HG03520 (cell line): ENCODE data around the gene FOXK1.
A peak's percentile ranks its signal among the peaks of the same experiment; 100 is the strongest.
"Not testable (repeated sequence)": the region's sequence is repeated elsewhere in the genome, so short reads cannot be mapped to it uniquely, and the experiment has no call there.

Experiments used
- ATAC-seq: cut with Tn5 transposase; IDR thresholded peaks from one replicate; pipeline ENCODE4 v1.9.1; 2021; ENCODE audit warnings: mild to moderate bottlenecking, moderate library complexity; ENCODE audit not compliant: unreplicated experiment

The FOXK1 gene

DNA sequence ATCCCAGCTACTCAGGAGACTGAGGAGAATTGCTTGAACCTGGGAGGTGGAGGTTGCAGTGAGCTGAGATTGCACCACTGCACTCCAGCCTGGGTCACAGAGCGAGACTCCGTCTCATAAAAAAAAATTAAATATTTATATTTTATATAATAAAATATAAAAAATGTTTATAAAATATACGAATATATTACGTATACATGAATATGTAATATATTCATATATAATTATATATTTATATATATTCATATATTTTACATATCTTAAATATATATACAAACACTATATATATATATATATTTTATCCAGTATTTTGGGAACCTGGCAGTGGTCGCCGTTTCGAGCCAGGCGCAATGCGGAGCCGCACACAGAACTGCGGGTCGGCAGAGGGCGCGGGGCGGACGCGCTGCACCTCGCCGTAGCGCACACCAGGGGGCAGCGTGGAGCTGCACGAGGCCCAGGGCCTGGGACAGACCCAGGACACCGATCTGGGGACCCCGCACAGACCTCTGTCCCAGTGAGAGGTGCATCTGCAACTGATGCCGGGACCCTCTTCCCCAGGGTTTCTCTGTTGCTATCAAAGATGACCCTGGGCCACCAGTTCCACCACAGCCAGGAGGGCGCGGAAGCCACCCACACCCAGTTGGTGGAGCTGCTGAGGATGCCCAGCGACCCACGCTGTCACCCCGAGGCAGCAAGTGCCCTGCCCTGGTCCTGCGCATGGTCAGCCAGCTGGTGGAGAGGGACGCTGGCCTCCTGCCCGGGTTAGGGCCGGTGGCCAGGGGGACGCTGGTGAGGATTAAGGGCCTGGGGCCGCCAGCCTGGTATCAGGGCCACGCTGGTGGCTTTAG, 116.0 kb downstream of the FOXK1 start:
- ATAC-seq = peak; percentile 69

DNA sequence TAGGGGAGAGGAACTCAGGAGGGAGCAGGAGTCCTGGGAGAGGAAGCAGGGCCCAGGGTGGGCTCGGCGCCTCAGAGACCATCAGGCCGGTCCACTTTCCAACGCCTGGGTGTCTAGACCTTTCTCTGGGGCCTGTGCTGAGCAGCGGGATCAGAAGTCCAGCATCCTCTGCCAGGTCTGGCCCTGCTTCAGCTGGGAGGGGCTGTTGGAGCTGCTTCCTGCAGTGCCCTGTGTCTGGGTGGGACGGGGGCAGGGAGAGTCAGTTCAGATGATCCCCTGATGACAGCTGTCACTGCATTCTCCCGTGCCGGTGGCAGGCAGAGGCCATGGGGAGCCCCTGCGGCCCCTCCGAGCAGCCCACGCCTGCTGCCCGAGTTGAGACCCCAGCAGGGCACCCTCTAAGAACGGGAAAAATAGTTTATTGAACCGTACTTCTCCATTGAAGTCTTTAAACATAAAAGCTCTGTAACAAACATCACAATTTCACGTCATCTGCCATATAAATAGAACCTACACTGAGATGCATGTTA, 116.7 kb downstream of the FOXK1 start:
- ATAC-seq = no peak

DNA sequence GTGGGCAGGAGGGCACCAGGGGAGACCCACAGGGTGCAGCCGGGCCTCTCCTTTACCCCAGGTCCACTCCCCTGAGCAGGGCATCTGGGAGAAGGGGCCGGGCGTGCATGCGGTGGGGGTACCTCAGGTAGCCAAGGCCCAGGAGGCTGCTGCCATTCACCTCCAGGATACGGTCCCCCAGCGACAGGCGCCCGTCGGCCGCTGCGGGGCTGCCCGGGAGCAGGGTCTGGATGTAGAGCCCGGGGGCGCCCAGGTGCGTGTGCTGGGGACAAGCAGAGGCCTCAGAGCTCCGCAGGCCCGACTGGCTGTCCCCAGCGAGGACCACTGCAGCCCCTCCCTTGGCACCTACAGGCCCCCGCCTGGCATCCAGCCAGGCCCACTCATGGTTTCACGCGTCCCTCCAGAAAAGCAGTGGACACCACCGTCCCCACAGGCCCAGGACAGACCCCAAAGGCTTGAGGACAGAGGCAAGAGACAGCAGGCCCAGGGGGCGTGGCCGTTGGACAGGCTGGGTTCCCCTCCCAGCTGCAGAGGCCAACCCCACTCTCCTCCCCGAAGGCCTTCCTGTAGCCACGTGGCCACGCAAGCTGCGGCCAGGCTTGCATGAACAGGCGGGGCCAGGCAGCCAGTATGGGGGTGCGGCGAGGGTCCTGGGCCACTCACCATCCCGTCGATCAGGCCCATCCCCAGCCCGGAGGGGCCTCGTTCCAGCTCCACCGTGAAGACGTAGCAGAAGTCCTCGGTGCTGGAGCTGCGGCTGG, 117.6 kb downstream of the FOXK1 start:
- ATAC-seq = no peak

DNA sequence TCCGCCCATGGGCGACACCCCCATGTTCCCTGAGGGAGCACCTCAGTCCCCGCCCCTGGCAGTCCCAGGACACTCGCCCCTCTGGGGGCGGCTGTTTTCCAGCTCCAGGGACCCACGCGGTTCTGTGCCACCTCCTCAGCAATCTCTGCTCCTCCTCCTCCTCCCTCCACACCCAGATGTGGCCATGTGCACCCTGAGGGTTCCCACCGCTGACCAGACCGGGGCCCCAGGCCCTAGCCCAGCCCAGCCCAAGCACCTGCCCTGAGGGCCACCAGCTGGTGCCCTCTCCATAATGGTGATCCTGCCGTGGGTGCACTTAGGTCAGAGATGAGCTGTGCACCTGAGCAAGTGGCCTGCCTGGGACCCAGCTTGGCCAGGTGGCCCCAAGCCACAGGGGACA, 118.4 kb downstream of the FOXK1 start:
- ATAC-seq = no peak

DNA sequence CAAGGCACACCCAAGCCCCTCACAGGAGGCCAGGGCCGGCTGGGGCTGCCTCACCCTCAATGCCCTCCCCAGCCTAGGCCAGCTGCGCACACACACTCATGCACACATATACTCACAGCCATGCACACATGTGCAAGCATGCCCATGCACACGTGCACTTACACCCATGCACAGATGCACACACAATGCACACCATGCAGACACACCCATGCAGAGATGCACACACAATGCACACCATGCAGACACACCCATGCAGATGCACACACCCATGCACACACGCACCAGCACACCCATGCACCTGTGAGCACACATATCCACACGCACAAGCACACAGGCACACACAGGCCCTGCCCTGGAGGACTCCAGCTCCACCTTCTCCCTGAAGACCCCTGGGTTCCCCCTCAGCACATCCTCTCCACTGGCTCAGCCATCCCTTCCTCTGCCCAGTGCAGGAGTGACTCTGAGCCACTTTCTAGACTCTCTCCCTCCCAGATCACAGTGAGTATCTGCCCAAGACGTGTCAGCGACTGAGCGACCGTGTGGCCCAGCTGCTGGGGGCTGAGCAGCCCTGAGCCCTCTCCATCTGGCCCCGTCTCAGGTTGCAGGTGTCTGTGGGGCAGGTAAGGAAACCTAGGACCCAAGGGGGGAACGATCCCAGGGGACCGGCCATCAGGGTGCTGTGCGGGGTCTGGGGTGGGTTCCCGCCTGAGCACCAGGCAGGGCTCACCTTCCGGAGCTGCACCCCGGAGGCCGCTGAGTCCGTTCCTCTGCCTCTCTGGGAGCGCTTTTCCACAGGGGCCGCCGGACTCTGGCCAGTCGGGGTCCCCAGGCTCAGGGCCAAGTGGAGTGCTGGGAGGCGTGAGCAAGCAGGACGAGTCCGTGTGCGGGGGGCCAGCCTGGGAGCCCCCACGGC, 119.1 kb downstream of the FOXK1 start:
- ATAC-seq = no peak

DNA sequence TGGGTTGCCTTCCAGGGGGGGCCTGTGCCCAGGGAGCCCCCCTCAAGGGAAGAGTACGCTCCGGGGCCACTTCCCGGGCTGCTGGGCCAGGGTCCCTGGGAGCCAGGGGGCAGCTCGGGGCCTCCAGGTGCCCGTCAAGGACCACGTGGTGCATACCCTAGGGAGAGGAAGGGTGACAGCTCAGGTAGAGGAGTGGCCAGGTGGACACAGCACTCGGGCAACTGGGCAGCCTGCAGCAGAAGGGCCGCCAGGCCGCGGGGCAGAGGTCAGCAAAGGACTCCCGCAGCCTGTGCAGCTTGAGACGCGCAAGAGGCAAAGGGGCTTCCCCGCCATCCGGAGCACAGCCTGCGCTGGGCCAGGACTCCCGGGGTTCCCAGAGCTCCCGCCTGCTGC, 119.7 kb downstream of the FOXK1 start:
- no peak for ATAC-seq

DNA sequence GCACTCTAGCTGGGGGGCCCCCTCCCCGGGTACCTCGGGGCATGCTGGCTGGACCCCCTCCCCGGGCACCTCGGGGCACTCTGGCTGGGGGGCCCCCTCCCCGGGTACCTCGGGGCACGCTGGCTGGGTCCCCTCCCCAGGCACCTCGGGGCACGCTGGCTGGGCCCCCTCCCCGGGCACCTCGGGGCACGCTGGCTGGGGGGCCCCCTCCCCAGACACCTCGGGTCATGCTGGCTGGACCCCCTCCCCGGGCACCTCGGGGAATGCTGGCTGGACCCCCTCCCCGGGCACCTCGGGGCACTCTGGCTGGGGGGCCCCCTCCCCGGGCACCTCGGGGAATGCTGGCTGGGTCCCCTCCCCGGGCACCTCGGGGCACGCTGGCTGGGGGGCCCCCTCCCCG, 120.5 kb downstream of the FOXK1 start:
- not testable (repeated sequence) for ATAC-seq

DNA sequence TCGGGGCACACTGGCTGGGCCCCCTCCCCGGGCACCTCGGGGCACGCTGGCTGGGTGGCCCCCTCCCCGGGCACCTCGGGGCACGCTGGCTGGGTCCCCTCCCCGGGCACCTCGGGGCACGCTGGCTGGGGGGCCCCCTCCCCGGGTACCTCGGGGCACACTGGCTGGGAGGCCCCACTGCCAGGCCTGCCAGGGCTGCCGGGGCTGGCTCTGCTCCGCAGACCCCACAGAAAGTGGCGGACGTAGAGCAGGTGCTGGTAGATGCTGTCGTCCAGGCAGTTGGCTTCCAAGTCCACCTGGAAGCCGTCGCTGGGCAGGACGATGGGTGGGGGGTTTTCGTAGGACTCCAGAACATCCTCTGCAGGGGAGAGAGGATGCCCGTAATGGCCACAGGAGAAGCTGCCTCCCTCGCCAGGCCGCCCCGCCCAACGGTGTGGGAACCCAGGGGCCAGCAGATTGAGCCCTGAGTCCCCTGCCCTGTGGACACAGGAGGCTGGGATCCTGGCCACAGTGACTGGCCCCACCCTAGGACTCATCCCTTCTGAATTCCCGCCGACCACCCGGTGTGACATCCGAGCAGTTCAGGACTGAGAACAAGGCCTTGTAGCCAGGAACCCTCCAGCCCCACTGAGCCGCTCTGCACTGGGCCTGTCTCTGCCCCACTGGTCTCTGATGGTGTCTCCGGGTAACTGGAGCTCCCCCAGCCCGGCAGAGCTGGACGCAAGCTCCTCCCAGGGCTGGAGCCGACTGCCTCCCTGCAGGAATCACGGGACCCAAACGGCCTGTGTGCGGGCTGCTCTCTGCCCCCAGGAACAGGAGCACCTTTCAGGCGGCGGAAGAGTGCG, 121.5 kb downstream of the FOXK1 start:
- no peak for ATAC-seq

DNA sequence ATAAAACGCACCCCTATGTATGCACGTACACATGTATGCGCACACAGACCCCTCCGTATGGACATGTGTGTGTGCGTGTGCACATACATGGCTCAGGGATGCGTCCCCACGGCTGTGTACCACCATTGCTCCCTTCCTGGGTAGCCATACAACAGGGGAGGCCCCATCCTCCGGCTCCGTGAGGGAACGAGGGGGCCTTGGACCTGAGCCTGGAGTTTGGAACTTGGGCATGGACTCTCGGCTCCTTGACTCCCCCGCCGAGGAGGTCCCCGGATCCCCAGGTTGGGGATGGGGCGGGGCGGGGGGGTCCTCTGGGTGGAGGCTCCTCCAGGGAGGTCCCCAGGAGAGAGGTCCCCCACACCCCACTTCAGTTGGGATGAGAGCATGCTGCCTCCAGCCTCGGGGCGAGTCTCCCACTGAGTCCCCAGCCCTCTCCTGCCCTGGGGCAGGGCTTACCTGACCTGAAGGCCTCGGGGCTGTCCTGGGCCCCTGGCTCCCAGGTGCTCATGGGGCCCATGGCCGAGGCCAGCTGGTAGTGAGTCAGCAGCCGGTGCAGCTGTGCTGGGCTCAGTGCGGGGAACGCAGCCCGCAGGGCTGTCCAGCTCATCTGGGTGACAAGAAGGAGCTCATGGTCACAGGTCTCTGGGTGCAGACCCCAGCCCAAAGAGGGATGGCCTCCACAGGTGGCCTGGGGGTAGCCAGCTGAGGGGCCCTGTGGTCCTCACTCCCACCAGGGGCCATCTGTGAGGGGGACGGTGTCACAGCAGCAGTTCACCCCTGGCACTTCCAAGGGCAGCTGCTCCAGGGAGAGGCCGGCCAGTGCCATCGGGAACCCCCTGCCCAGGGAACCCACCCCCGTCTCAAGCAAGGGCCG, 123.3 kb downstream of the FOXK1 start:
- no peak for ATAC-seq

DNA sequence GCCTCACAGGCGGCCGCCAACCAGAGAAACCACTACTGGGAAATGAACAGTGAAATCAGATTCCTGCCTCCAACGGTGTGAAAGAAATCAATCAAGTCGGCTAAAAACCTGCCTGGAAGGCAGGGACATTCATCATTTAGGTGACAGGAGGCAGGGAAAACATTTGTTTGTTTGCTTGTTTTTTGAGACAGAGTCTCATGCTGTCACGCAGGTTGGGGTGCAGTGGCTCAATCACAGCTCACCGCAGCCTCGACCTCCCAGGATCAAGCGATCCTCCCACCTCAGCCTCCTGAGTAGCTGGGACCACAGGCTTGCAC, 123.8 kb downstream of the FOXK1 start:
- no peak for ATAC-seq

DNA sequence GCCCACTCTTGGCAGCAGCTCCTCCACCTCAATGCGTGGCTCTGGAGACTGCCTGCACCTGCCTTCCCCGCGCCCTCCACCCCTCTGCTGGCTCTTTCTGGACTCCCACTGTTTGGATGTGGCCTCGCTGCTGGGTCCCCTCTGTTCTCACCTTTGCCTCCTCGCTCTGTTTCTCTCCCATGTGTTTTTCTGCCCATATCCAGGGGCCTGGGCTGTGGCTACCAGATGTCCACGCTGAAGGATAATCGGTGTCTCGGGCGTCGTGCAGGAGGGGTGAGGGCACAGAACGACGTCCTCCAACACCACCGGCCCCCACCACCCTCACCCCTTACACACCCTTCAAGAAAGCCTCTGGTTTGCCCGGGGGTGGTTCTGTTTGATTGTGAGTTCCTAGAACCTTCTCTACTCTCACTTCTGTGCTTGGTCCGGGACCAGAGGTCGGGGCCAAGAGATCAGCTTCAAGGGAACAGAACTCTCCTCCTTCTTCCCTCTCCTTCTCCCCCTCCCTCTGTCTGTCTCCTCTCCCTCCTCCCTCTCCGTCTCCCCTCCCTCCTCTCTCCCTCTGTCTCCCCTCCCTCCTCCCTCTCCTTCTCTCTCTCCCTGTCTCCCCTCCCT, 125.0 kb downstream of the FOXK1 start:
- no peak for ATAC-seq

DNA sequence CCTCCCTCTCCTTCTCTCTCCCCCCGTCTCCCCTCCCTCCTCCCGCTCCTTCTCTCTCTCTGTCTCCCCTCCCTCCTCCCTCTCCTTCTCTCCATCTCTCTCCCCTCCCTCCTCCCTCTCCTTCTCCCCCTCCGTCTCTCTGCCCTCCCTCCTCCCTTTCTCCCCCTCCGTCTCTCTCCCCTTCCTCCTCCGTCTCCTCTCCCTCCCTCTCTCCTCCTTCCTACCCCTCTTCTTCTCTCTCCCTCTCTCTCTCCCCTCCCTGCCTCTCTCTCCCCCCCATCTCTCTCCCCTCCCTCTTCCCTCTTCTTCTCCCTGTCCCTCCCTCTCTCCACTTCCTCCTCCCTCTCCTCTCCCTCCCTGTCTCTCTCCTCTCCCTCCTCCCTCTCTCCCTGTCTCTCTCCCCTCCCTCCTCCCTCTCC, 125.5 kb downstream of the FOXK1 start:
- no peak for ATAC-seq

DNA sequence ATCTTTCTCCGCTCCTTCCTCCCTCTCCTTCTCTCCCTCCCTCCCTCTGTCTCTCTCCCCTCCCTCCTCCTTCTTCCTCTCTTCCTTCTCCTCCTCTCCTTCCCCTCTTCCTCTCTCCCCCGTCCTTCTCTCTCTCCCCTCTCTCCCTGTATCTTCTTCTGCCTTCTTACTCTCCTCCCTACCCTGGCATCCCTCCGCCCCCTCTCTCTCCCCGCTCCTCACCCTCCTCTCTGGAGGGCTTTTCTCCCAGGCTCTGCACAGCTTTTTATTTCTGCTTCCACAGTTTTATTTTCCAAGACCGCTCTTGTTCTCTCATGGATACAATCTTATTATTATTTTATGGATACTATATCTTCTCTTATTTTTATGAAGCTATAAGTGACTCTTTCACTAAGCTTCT, 125.9 kb downstream of the FOXK1 start:
- no peak for ATAC-seq

DNA sequence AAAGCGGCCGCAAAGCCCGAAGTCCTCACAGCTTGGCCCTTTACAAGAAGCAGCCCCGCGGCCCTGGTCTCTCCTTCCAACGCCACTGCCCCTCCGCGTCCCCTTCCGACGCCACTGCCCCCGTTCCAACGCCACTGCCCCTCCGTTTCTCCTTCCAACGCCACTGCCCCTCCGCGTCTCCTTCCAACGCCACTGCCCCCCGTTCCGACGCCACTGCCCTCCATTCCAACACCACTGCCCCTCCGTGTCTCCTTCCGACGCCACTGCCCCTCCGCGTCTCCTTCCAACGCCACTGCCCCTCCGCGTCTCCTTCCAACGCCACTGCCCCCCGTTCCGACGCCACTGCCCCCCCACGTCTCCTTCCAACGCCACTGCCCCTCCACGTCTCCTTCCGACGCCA, 126.5 kb downstream of the FOXK1 start:
- ATAC-seq = no peak

DNA sequence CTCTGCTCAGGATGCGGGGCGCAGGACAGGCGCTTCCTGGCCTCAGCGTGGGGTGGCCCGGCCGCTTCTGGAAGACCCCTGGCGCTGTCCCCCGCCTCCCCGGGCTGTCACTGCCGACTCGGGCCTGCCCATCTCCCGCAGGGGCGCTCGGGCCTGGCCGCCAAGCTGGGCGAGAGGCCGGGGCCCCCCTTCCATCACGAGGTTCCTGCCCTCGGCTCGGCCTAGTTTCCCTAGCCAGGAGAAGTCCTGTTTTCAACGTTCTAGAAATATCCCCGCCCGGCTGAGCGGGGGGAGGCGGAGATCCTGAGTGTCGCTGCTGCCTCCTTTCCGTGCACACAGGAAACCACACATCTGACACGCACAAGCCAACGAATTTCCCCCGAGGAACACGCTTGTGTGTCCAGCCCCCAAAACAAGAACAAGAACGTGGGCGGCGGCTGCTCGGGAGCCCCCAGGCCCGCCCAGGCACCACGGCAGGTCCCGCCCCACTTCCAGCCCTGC, 127.0 kb downstream of the FOXK1 start:
- no peak for ATAC-seq

DNA sequence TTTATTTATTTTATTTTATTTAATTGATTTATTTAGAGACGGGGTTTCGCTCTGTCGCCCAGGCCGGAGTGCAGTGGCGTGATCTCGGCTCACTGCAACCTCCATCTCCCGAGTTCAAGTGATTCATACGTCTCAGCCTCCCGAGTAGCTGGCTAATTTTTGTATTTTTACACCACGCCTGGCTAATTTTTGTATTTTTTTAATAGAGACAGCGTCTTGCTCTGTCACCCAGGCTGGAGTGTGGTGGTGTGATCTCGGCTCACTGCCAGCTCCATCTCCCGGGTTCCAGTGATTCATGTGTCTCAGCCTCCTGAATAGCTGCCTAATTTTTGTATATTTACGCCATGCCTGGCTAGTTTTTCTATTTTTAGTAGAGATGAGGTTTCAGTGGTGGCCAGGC, 127.6 kb downstream of the FOXK1 start:
- no peak for ATAC-seq

DNA sequence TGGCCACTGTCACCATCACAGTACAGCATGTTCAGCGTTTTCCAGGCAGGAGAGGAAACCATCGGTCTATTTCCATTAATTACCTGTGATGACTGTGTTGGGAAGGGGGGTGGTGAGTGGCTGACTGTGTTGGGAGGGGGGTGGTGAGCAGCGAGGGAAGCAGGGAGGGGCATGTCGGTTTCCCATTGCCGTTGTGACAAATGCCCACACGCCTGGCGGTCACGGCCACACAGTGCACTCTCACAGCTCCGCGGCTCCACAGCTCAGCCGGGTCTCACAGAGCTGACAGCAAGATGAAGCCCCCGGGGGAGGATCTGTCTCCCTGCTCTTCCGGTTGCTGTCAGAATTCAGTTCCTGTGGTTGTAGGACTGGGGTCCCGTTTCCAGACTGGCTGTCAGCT, 132.3 kb downstream of the FOXK1 start:
- no peak for ATAC-seq

DNA sequence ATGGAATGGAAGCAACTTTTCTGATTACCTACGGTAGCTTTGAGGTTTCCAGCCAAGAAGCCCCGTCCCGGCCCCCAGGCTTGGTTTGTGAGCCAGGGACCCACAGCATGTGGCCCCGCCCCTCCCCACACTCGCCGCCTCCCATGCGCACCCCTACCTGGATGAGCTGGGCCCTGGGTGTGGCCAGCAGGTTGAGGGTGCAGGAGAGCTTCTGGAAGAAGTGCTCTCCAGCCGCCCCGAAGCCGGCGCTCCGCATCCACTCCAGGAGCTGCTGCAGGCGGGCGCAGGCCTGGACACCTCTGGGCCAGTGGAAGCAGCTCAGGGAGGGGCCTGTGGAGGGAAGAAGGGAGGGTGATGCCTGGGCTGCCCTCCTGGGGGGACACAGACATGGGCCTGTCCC, 133.0 kb downstream of the FOXK1 start:
- ATAC-seq = no peak
